IMR-90 (cell line): ENCODE measurements around the gene IGF2BP1. TPM values are rescaled to one million over a fixed set of nuclear protein-coding genes. Genes with fewer than 3 reads are reported as not detected.

Source experiments
- ATAC-seq: fragments of 200-7000 bp; cut with Tn5 transposase; 2 replicates; pipeline ENCODE4 v1.9.1; 2020; ENCODE audit warnings: low read depth, mild to moderate bottlenecking, moderate library complexity
- BruUV-seq: library from RNA; stranded (reverse); fragments of 400-500 nt; replicated peaks from 2 replicates; lab custom pipeline; 2021; lab: Mats Ljungman, UMichigan
- CTCF ChIA-PET: fragments of 300-600 bp; formaldehyde crosslinking; extraction: SDS; loops from one replicate; lab custom pipeline; 2021; ENCODE audit warnings: antibody characterized with exemption; lab: Yijun Ruan, JAX
- POLR2A ChIA-PET: fragments of 300-600 bp; sonication (Branson Sonifier 250); formaldehyde crosslinking; loops from one replicate; lab custom pipeline; 2022; ENCODE audit warnings: antibody characterized with exemption; ENCODE audit not compliant: unreplicated experiment; lab: Charles Lee
- DNase-seq: peaks from one replicate; pipeline ENCODE4 v3.0.0; 2013
- H2AFZ ChIP-seq: replicated peaks from 2 replicates; pipeline ENCODE3; 2013; ENCODE audit warnings: low read length, mild to moderate bottlenecking; ENCODE audit not compliant: poor library complexity
- H2AK5ac ChIP-seq: 2 replicates; pipeline ENCODE4 v1.6.1; 2013; ENCODE audit warnings: low read depth, low read length, inconsistent platforms
- H2AK9ac ChIP-seq: replicated peaks from 2 replicates; pipeline ENCODE3; 2013; ENCODE audit warnings: mild to moderate bottlenecking, low read depth, low read length, moderate library complexity; ENCODE audit not compliant: poor library complexity
- H2BK120ac ChIP-seq: 2 replicates; pipeline ENCODE4 v1.6.1; 2013; ENCODE audit warnings: low read depth, low read length, inconsistent platforms
- H2BK15ac ChIP-seq: 3 replicates; pipeline ENCODE4 v1.6.1; 2013; ENCODE audit warnings: low read depth, low read length, inconsistent platforms
- H2BK20ac ChIP-seq: 2 replicates; pipeline ENCODE4 v1.6.1; 2013; ENCODE audit warnings: low read depth, mild to moderate bottlenecking, inconsistent platforms, low read length, moderate library complexity
- H2BK5ac ChIP-seq: 2 replicates; pipeline ENCODE4 v1.6.1; 2013; ENCODE audit warnings: mild to moderate bottlenecking, low read depth, low read length, inconsistent platforms; ENCODE audit not compliant: poor library complexity, severe bottlenecking
- H3K14ac ChIP-seq: replicated peaks from 2 replicates; pipeline ENCODE4 v1.6.1; 2013; ENCODE audit warnings: low read depth, low read length, inconsistent platforms
- H3K18ac ChIP-seq: 2 replicates; pipeline ENCODE4 v1.6.1; 2013; ENCODE audit warnings: low read depth, low read length, control low read depth
- H3K23ac ChIP-seq: 2 replicates; pipeline ENCODE4 v1.6.1; 2013; ENCODE audit warnings: low read depth, low read length, inconsistent platforms
- H3K27ac ChIP-seq: 2 replicates; pipeline ENCODE4 v1.5.1; 2013; ENCODE audit warnings: mild to moderate bottlenecking, control low read depth, low read length; ENCODE audit not compliant: insufficient read depth
- H3K27me3 ChIP-seq: 2 replicates; pipeline ENCODE4 v1.6.1; 2013; ENCODE audit warnings: low read length; ENCODE audit not compliant: control insufficient read depth, insufficient read depth
- H3K36me3 ChIP-seq: 2 replicates; pipeline ENCODE4 v1.6.1; 2013; ENCODE audit warnings: low read length, mixed read lengths; ENCODE audit not compliant: control insufficient read depth, insufficient read depth
- H3K4ac ChIP-seq: 2 replicates; pipeline ENCODE4 v1.6.1; 2013; ENCODE audit warnings: low read depth, low read length, inconsistent platforms
- H3K4me1 ChIP-seq: 2 replicates; pipeline ENCODE4 v1.6.1; 2013; ENCODE audit warnings: low read length, mixed read lengths; ENCODE audit not compliant: control insufficient read depth, insufficient read depth
- H3K4me2 ChIP-seq: 2 replicates; pipeline ENCODE4 v1.6.1; 2013; ENCODE audit warnings: low read depth, mild to moderate bottlenecking, control low read depth, low read length, moderate library complexity
- H3K4me3 ChIP-seq: 2 replicates; pipeline ENCODE4 v1.5.1; 2013; ENCODE audit warnings: low read depth, mild to moderate bottlenecking, control low read depth, low read length, moderate library complexity; ENCODE audit not compliant: insufficient read depth
- H3K56ac ChIP-seq: 2 replicates; pipeline ENCODE4 v1.6.1; 2013; ENCODE audit warnings: low read length, inconsistent platforms; ENCODE audit not compliant: insufficient read depth; ENCODE audit errors: extremely low read depth
- H3K79me1 ChIP-seq, 2 experiments: 2 replicates each; pipeline ENCODE4 v1.6.1; 2013; ENCODE audit warnings: low read length in 2 of 2, inconsistent platforms in 1 of 2, low read depth in 1 of 2
- H3K9ac ChIP-seq: 2 replicates; pipeline ENCODE4 v1.6.1; 2013; ENCODE audit warnings: low read depth, low read length, control low read depth
- H3K9me1 ChIP-seq: 2 replicates; pipeline ENCODE4 v1.6.1; 2013; ENCODE audit warnings: low read length, inconsistent platforms; ENCODE audit not compliant: insufficient read depth
- H3K9me3 ChIP-seq: 2 replicates; pipeline ENCODE4 v1.6.1; 2013; ENCODE audit warnings: low read length; ENCODE audit not compliant: control insufficient read depth, insufficient read depth
- H4K20me1 ChIP-seq: 2 replicates; pipeline ENCODE4 v1.6.1; 2013; ENCODE audit warnings: low read length, inconsistent platforms; ENCODE audit not compliant: insufficient read depth
- H4K5ac ChIP-seq: 2 replicates; pipeline ENCODE4 v1.6.1; 2013; ENCODE audit warnings: mild to moderate bottlenecking, low read depth, low read length, control low read depth
- H4K8ac ChIP-seq, 2 experiments: 2 replicates each; pipeline ENCODE4 v1.6.1; 2013; ENCODE audit warnings: low read depth in 2 of 2, low read length in 2 of 2, control low read depth in 1 of 2, inconsistent platforms in 1 of 2
- H4K91ac ChIP-seq: 2 replicates; pipeline ENCODE4 v1.6.1; 2013; ENCODE audit warnings: low read depth, low read length, inconsistent platforms; ENCODE audit not compliant: insufficient read depth
- NFE2L2 ChIP-seq: fragments of 150-350 bp; IDR thresholded peaks from 2 replicates; pipeline ENCODE4 v1.6.1; 2016; ENCODE audit warnings: low read depth, mild to moderate bottlenecking, low read length
- RFX5 ChIP-seq: IDR thresholded peaks from 2 replicates; pipeline ENCODE4 v1.8.0; 2012; ENCODE audit warnings: low read depth, mild to moderate bottlenecking, low read length, moderate library complexity
- WGBS, 2 experiments: methylation state at CpG; one replicate each; pipeline versions ENCODE4 v1.1.5 to v1.1.7; 2013; ENCODE audit warnings: missing lambda C conversion rate in 2 of 2; ENCODE audit not compliant: insufficient read length in 1 of 2; ENCODE audit errors: extremely low coverage in 2 of 2; 5-methylcytosine and 5-hydroxymethylcytosine counted together
- dilution Hi-C: fragments of 300-500 bp; cut with HindIII; formaldehyde crosslinking; loops from one replicate; pipeline ENCODE4 v1.14.3; 2018; ENCODE audit warnings: low sequenced_read_pairs; ENCODE audit not compliant: unreplicated experiment
- in situ Hi-C: fragments of 300-500 bp; cut with MboI; formaldehyde crosslinking; loops from 3 replicates; pipeline ENCODE4 v1.14.3; 2019; ENCODE audit warnings: low sequenced_read_pairs, inconsistent platforms, mixed read lengths
- intact Hi-C: fragments of 100-400 bp; cut with micrococcal nuclease; formaldehyde crosslinking; loops from 2 replicates; pipeline ENCODE4 v1.10.0; 2022
- polyA plus RNA-seq, 3 experiments: library from polyadenylated mRNA; depleted of rRNA; stranded (reverse); fragments of >200 nt; gene quantifications; 2 replicates each; pipeline ENCODE4 v1.2.3, GENCODE V29; 2012; ENCODE audit warnings: low replicate concordance in 1 of 3
- total RNA-seq: library from RNA; depleted of rRNA; stranded (reverse); fragments of >200 nt; gene quantifications from 2 replicates; pipeline ENCODE4 v1.2.3, GENCODE V29; 2012
- TF ChIP-seq, protein P1 (sequence below): conservative IDR thresholded peaks from 2 replicates; pipeline ENCODE4 v1.5.1; 2012; ENCODE audit warnings: mild to moderate bottlenecking, low read depth, low read length, improper control_type of control experiment

Gene IGF2BP1
- total and polyA plus RNA-seq, 2 of the 4 experiments (the other 2 are of a cell fraction) = 10.2 to 13.1 TPM

DNA sequence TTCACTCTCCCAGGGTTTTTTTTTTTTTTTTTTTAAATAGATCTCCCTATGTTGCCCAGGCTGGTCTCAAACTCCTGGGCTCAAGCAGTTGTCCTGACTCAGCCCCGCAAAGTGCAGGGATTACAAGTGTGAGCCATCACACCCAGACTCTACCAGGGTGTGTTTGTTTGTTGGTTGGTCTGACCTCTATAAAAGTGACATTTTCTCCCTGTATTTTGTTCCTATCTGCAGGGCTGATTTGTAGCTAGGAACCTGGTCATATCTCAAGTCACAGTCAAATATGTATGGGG, 89.1 kb downstream of the IGF2BP1 start:
- intact Hi-C loops = no loop called here
- H3K23ac ChIP-seq = no peak overlapping the region
- H3K14ac ChIP-seq = no peak overlapping the region
- CTCF ChIA-PET = no interaction called here
- WGBS, 2 experiments = no CpG with 5 or more reads among the region's 1 CpG
- peaks cover 5% of the 10 kb centered on the region; the same call in 1 of the 2 replicates for H3K9me1 ChIP-seq
- H3K4me3 ChIP-seq = no peak overlapping the region
- ATAC-seq = no peak
- no peak overlapping the region for H3K4ac ChIP-seq
- H4K20me1 ChIP-seq = no peaks in the 10 kb centered on the region
- no peaks in the 10 kb centered on the region; the same call in 1 of the 2 replicates for H3K9me3 ChIP-seq
- TF ChIP-seq RFX5 (no peak), NFE2L2 (no peak)
- TF ChIP-seq, protein P1, sequence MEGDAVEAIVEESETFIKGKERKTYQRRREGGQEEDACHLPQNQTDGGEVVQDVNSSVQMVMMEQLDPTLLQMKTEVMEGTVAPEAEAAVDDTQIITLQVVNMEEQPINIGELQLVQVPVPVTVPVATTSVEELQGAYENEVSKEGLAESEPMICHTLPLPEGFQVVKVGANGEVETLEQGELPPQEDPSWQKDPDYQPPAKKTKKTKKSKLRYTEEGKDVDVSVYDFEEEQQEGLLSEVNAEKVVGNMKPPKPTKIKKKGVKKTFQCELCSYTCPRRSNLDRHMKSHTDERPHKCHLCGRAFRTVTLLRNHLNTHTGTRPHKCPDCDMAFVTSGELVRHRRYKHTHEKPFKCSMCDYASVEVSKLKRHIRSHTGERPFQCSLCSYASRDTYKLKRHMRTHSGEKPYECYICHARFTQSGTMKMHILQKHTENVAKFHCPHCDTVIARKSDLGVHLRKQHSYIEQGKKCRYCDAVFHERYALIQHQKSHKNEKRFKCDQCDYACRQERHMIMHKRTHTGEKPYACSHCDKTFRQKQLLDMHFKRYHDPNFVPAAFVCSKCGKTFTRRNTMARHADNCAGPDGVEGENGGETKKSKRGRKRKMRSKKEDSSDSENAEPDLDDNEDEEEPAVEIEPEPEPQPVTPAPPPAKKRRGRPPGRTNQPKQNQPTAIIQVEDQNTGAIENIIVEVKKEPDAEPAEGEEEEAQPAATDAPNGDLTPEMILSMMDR = no peak
- no peak overlapping the region for H3K9ac ChIP-seq
- H3K79me1 ChIP-seq = no peaks in the 10 kb centered on the region
- H2BK5ac ChIP-seq = no peak overlapping the region
- H2BK15ac ChIP-seq = no peak overlapping the region
- H3K36me3 ChIP-seq = no peaks in the 10 kb centered on the region
- H2AK9ac ChIP-seq = no peak overlapping the region
- H3K4me1 ChIP-seq = peaks cover 2% of the 10 kb centered on the region; the same call in 1 of the 2 replicates
- no peak overlapping the region for H3K56ac ChIP-seq
- no peak overlapping the region for H2AK5ac ChIP-seq
- H3K18ac ChIP-seq = no peak overlapping the region
- H3K27me3 ChIP-seq = peaks cover 21% of the 10 kb centered on the region
- BruUV-seq = no TSS peak
- POLR2A ChIA-PET = no interaction called here
- dilution Hi-C loops = no loop called here
- H4K91ac ChIP-seq = no peak overlapping the region
- H3K27ac ChIP-seq = no peak overlapping the region
- H2BK120ac ChIP-seq = no peak overlapping the region
- H4K8ac ChIP-seq = no peak overlapping the region
- H3K4me2 ChIP-seq = no peak overlapping the region
- no peak overlapping the region for H2BK20ac ChIP-seq
- H4K5ac ChIP-seq = no peak overlapping the region
- in situ Hi-C loops = no loop called here
- no peak for DNase-seq
- H2AFZ ChIP-seq = no peak overlapping the region
